MG63 (cell line): Measurements from ENCODE around the gene FBXL15. TPM values are rescaled to one million over a fixed set of nuclear protein-coding genes. Genes with fewer than 3 reads are reported as not detected.
"Not testable (repeated sequence)": the region's sequence is repeated elsewhere in the genome, so short reads cannot be mapped to it uniquely, and the experiment has no call there.

Experiments
- DNase-seq: peaks from one replicate; pipeline ENCODE4 v3.0.0-alpha.2; 2020
- H3K27me3 ChIP-seq: fragments of 250-450 bp; sonication (Bioruptor Pico); 2 replicates; pipeline ENCODE4 v1.5.1; 2020; ENCODE audit warnings: mild to moderate bottlenecking, moderate library complexity
- H3K36me3 ChIP-seq: fragments of 250-450 bp; sonication (Bioruptor Pico); 2 replicates; pipeline ENCODE4 v1.5.1; 2020; ENCODE audit warnings: mild to moderate bottlenecking, moderate library complexity
- H3K4me3 ChIP-seq: fragments of 250-450 bp; sonication (Bioruptor Pico); 2 replicates; pipeline ENCODE4 v1.5.1; 2020; ENCODE audit warnings: mild to moderate bottlenecking, moderate library complexity
- H3K9me3 ChIP-seq: fragments of 250-450 bp; sonication (Bioruptor Pico); 2 replicates; pipeline ENCODE4 v1.5.1; 2020; ENCODE audit warnings: mild to moderate bottlenecking, moderate library complexity
- total RNA-seq: library from RNA; depleted of rRNA; stranded (reverse); fragments of >200 nt; shearing (Covaris generic); gene quantifications from 2 replicates; pipeline ENCODE4 v1.2.3, GENCODE V29; 2014; ENCODE audit warnings: low replicate concordance

The FBXL15 gene
- total RNA-seq, 1 experiment from 2014 or later, result 10.7 TPM

DNA sequence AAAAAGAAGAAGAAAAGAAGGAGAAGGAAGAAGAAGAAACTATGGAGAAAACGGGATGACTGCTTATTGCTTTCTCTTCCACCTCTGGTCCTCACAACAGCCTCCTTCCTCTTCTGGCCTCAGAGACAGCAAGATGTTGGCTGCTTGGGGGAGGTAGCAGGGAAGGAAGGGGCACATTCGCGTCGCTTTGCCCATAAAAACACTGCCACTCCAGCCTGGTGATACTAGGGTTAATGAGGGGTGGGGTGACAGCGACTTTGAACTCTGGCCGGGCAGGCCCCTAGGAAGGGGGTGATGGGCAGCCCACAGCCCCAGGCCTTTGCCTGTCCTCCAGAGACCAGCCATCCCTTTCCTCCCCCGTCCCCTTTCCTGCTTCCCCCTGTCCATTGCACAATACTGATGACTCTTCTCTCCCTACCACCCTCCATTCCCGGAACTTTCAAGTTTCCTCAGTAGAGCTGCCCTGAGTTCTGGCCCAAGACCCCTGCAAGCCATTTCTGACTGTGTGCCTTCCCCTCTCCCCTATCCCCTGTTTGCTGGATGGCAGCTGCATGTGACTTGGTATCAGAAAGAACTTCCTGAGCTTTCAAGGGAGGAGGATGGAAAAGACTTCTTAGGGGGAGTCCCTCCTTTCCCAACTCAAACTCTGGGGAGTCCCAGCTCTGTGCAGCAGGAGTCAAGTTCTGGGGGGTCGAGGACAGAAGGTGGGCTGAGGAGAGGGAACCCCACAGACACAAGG lies 13.9 kb downstream of the FBXL15 start:
- H3K4me3 ChIP-seq, result no peak overlapping the region
- H3K9me3 ChIP-seq, result no peaks in the 10 kb centered on the region
- H3K27me3 ChIP-seq, result no peaks in the 10 kb centered on the region
- H3K36me3 ChIP-seq, result peaks cover 8% of the 10 kb centered on the region; the same call in 1 of the 2 replicates
- no peak for DNase-seq

DNA sequence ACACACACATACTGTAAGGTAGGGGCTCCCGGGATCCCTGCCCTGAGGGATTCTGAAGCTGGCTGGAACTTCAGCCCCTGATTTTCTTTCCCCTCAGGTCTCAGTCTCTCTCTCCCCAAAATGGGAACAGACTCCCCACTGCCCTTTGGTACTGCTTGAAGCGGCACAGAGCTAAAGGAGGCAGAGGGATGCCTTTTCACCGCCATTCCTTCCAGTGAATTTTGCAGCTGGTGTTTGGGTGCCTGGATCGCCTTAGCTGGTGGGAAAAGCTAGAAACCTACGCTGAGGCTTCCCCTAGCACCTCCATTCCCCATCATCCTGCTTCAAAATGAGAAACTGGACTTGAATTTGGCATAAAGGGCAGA lies 14.5 kb downstream of the FBXL15 start:
- Histone ChIP-seq H3K9me3 (no peaks in the 10 kb centered on the region), H3K36me3 (peaks cover 8% of the 10 kb centered on the region; the same call in 1 of the 2 replicates), H3K4me3 (no peak overlapping the region), H3K27me3 (no peaks in the 10 kb centered on the region)
- no peak for DNase-seq

DNA sequence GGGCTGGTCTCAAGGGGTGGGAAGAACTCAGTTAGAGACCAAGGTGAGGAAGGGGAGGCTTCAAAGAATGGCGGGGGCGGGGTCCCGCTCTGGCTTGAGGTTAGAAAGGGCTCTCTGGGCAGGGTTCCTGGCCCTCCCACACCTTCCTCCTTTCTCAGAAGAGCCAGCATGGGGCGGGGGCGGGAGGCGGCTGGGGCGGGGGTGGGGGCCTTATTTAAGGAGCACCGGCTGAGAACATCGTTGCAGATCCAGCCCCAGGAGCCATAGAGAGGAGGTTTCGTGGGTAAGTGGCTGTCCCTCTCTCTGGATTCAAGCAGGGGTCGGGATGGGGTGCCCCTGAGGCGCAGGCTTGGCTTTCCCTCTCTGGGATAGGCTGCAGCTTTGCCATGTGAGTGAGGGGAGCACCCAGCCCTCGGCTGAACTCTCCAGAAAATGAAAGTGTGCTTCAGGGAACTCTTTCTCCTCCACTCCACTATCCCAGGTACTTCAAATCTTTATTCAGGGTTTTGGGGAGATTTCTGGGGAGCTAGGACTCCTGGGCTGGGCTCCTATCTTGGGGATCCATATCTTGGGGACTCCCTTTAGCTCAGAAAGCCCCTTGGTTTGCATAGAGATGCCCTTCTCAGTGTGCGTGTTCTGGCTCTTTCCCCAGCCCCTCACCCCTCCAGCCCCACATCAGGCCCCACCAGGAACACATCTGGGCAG lies 15.0 kb downstream of the FBXL15 start:
- peaks cover 4% of the 10 kb centered on the region; the same call in 1 of the 2 replicates for H3K36me3 ChIP-seq
- H3K9me3 ChIP-seq, result no peaks in the 10 kb centered on the region
- H3K4me3 ChIP-seq, result peak overlapping the region; percentile 30
- no peak for DNase-seq
- H3K27me3 ChIP-seq, result no peaks in the 10 kb centered on the region

DNA sequence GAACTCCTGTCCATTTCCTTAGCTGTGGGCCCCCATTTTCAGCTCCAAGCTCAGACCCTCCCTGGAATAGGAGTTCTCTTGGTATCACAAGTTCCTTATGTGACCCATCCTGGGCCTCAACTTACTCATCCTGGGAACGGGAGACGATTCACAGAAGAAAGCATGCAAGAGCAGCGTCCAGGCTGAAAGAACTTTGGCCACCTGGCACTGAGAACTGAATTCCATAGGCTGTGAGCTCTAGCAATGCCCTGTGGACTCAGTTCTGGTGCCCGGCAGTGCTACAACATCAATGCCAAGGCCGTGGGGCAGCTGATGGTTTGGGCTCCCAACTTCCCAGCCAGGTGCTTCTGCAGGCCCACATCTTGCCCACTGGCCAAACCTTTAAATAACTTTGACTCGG lies 15.7 kb downstream of the FBXL15 start:
- Histone ChIP-seq H3K27me3 (no peaks in the 10 kb centered on the region), H3K9me3 (no peaks in the 10 kb centered on the region), H3K4me3 (no peak overlapping the region), H3K36me3 (no peaks in the 10 kb centered on the region)
- DNase-seq, result no peak

DNA sequence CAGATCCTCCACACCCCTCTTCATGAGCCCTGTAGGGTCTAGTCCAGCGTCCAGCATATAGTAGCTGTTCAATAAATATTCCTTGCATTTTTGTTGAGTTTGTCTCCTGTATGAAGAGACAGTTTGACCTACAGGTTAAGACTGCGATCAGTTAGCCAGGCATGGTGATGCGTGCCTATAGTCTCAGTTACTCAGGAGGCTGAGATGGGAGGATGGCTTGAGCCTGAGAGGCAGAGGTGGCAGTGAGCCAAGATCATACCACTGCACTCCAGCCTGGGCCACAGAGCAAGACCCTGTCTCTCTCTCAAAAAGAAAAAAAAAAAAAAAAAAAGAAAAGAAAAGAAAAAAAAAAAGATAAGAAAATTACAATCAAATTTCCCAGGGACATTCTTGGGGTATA lies 16.9 kb downstream of the FBXL15 start:
- Histone ChIP-seq H3K4me3 (no peak overlapping the region), H3K27me3 (no peaks in the 10 kb centered on the region), H3K9me3 (no peaks in the 10 kb centered on the region), H3K36me3 (no peaks in the 10 kb centered on the region)
- DNase-seq, result no peak

DNA sequence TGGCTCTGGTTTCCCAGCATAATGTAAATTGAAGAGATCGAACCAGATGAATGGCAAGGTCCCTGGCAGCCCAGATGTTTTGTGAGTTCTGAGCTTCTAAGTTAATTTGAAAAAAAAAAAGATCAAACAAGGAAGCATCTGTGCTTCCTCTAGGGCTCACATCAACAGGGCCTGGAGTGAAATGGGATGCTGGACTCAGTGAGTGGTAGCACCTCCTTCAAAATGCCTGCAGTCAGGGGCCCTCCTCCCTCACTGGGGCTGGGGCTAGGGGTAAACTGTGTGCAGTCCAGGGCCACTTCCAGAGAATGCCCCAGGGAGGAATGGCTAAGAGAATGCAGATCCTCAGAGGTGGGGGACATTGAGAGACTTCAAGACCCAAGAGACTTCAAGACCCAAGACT lies 17.7 kb downstream of the FBXL15 start:
- Histone ChIP-seq H3K36me3 (no peaks in the 10 kb centered on the region), H3K27me3 (no peaks in the 10 kb centered on the region), H3K9me3 (no peaks in the 10 kb centered on the region), H3K4me3 (no peak overlapping the region)
- DNase-seq, result no peak

DNA sequence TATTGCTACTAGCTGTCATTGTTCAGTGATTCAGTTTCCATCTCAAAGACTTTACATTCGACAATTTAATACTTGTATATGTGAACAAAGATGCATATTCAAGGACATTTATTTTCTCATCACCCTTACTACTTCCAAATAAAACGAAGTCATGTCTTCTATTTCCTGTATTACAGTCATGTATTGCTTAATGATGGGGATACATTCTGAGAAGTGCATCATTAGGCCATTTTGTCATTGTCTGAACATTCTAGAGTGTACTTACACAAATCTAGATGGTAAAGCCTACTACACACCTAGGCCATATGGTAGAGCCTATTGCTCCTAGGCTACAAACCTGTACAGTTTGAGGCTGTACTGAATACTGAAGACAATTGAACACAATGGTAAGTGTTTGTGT lies 24.2 kb downstream of the FBXL15 start:
- Histone ChIP-seq H3K36me3 (no peaks in the 10 kb centered on the region), H3K4me3 (no peak overlapping the region), H3K27me3 (no peaks in the 10 kb centered on the region), H3K9me3 (no peaks in the 10 kb centered on the region)
- DNase-seq, result no peak

DNA sequence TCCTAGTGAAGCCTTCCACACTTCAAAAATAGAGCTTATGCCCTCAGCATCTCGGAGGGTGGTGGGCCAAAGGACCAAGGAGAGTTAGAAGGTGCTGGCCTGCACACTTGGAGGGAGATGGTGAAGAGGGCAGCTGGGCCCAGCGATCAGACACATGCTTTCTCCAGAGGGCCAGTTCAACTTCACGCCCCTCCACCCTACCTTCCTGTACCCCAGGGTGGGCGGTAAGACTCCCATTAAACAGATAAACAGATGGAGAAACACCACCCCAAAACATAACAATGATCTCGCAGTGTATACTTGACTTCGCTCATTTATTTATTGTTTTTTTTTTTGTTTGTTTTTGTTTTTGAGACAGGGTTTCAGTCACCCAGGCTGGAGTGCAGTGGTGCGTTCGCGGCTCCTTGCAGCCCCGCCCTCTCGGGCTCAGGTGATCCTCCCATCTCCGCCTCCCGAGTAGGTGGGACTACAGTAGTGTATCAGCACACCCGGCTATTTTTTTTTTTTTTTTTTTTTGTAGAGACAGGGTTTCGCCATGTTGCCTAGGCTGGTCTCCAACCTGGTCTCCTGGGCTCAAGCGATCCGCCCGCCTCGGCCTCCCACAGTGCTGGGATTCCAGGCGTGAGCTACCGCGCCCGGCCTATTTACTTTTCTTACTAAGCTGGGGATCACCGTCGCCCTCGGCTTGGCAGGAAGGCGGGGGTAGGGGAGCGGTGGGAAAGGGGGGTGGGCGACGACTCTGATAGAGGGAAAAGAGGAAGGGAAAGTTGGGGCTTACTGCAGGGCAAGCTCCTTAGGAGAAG lies 28.9 kb downstream of the FBXL15 start:
- Histone ChIP-seq H3K27me3 (no peaks in the 10 kb centered on the region), H3K9me3 (no peaks in the 10 kb centered on the region), H3K4me3 (peak overlapping the region; percentile 71), H3K36me3 (peaks cover 2% of the 10 kb centered on the region; the same call in 1 of the 2 replicates)
- peak; percentile 53 for DNase-seq

DNA sequence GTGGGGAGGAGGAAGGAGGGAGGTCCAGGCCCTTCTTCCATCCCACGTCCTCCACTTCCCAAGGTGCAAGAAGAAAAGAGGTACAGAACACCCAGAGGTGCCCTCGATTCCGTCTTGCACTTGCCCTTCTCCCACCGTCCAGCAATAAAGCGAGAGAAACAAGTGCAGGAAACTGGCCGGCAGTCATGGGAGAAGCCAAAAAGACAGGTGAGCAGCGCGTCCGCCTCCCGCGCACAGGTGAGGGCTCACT lies 29.4 kb downstream of the FBXL15 start:
- no peaks in the 10 kb centered on the region for H3K27me3 ChIP-seq
- no peaks in the 10 kb centered on the region for H3K9me3 ChIP-seq
- no peak for DNase-seq
- H3K36me3 ChIP-seq, result peaks cover 2% of the 10 kb centered on the region; the same call in 1 of the 2 replicates
- peak overlapping the region; percentile 71 for H3K4me3 ChIP-seq

DNA sequence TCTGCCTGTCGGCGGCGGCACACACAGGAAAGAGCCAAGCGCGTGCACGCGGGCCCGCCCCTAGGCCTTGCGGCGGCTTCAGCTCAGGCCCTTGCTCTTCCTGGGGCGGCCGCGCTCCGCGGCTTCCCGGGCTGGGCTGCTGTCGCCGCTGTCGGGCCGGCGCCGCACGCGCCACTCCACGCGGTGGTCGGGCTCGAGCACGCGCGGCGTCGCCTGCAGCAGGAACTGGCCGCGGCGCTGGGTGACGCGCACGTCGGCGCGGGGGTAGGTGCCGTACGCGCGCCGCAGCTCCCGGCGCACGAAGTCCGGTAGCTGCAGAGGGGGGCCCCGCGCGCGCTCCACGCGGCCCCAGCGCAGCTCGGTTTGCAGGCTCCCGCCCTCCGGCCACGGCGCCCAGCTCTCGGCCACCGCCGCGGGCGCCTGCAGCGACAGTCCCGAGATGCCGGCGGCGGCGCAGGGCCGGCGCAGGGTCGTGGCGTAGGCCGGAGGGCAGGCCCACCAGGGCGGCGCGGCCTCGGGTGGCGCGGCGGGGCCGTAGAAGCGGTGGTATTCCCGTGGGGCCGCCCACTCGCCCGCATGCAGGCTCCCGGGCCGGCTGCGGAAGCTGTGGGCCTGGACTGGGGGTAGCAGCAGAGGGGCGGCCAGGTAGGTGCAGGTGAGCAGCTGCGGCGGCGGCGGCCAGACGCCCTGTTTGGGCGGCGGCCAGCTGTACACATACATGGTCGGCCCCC lies 29.9 kb downstream of the FBXL15 start:
- Histone ChIP-seq H3K27me3 (no peaks in the 10 kb centered on the region), H3K4me3 (peak overlapping the region; percentile 71), H3K9me3 (no peaks in the 10 kb centered on the region), H3K36me3 (peaks cover 2% of the 10 kb centered on the region; the same call in 1 of the 2 replicates)
- DNase-seq, result peak; percentile 84

DNA sequence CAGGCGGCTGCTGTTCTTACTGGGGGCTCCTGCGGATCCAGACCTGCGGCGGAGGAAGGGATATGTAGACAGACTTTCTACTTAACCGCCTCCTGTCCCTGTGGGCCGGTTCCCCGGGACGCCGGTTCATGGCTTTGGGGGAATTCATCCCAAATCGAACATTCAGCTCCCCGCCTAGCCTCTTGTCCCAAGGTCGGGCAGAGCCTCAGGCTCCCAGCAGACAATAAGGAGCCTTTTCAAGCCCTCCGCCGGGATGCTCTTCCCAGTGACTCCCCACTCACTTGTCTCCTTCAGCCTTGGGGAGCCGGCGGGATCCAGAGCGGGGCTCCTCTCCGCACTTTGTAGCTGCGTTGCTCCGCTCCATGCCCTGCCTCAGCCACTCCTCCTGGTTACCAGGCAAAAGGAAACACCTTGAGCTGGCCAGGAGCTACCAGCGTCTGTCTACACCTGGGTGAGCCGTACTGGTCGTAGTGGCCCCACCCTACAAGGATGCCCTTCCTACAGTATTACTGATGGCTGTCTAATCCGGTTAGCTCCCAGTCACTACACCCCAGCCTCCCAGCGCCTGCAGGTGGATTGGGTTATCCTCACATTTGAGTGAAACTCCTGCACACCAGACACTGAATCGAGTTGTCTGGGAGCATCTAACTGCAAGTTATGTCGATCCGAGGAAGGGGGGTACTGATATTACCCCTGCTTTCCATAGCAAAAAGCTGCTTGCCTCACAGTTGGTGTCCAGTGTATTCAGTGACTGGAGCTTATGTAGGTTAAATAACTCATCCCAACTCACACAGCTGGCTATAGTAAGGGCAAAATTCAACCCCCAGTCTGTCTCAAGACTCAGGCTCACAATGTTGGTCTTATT lies 30.7 kb downstream of the FBXL15 start, which contains the start of gene C10orf95:
Gene C10orf95, minus strand, starts transcription at position 439 of the 865 bp plus-strand sequence. CDS start 450 bp downstream, outside the sequence.
- no peaks in the 10 kb centered on the region for H3K27me3 ChIP-seq
- H3K36me3 ChIP-seq, result peaks cover 2% of the 10 kb centered on the region; the same call in 1 of the 2 replicates
- DNase-seq, result no peak
- H3K4me3 ChIP-seq, result peak within 1 kb of the TSS; percentile 71
- H3K9me3 ChIP-seq, result no peaks in the 10 kb centered on the region

DNA sequence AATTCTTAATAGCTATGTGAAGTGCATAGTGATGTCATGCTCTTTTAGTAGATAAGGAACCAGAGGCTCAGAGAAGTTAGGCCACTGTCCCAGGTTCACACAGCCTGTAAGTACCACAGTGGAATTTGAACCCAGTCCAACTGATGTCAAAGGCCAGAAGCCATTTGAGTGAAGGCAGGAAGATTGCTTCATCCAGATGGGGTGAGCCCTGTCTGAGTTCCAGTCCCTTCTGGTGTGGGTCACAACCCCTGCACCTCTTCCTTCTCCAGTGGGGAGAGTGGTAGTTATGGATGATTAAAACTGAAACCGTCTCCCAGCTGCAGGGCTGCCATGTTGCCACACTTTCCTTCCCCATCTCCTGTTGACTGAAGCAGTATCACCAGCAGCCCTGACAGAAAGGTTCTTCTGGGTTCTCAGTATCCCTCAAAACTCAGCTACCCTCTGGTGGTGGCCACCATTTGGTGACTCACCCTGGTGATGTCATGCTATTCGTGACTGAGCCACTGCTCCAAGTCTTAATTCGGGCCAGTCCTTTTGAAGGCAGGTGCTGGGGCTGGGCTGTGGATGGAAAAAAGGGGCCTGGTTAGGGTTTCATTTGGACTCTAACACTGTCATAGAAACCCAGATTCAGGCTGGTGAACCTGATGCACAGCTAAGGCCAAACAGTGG lies 32.2 kb downstream of the FBXL15 start:
- no peak overlapping the region for H3K4me3 ChIP-seq
- no peaks in the 10 kb centered on the region for H3K9me3 ChIP-seq
- peaks cover 2% of the 10 kb centered on the region; the same call in 1 of the 2 replicates for H3K36me3 ChIP-seq
- H3K27me3 ChIP-seq, result no peaks in the 10 kb centered on the region
- DNase-seq, result peak; percentile 72

DNA sequence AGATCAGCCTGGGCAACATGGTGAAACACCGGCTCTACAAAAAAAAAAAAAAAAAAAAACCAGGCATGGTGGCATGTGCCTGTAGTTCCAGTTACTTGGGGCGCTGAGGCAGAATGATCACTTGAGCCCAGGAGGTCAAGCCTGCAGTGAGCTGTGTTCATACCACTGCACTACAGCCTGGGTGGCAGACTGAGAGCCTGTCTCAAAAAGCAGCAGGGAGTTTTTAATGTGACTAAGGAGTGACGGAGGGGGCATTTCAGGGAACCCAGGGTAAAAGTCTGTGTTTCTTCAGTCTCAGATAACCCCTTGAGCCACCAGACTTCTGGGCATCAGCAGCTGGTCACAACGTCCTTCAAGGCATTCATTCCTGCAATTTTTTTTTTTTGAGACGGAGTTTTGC lies 32.9 kb downstream of the FBXL15 start:
- DNase-seq, result no peak
- no peaks in the 10 kb centered on the region for H3K27me3 ChIP-seq
- H3K36me3 ChIP-seq, result peaks cover 2% of the 10 kb centered on the region; the same call in 1 of the 2 replicates
- no peak overlapping the region for H3K4me3 ChIP-seq
- H3K9me3 ChIP-seq, result no peaks in the 10 kb centered on the region

DNA sequence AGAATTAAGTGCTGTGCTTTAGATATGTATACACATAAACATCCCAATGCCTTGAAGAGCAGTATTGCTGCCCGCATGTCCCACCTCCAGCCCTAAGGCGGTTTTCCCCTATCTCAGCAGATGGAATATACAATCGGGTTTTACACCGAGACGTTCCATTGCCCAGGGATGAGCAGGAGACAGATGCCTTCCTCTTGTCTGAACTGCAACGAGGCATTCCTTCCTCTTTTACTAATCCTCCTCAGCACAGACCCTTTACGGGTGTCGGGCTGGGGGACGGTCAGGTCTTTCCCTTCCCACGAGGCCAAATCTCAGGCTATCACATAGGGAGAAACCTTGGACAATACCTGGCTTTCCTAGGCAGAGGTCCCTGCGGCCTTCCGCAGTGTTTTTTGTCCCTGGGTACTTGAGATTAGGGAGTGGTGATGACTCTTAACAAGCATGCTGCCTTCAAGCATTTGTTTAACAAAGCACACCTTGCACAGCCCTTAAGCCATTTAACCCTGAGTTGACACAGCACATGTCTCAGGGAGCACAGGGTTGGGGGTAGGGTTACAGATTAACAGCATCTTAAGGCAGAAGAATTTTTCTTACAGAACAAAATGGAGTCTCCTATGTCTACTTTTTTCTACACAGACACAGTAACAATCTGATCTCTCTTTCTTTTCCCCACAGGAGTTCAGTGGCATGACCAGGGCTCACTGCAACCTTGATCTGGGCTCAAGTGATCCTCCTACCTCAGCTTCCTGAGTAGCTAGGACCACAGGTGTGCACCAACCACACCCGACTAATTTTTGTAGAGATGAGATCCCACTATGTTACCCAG lies 34.2 kb downstream of the FBXL15 start:
- not testable (repeated sequence) for H3K9me3 ChIP-seq, DNase-seq, H3K27me3 ChIP-seq, H3K36me3 ChIP-seq, H3K4me3 ChIP-seq
